Islet precursor cell (in vitro differentiated cells): ENCODE data around the gene ANKRD44.

ENCODE experiments used
- DNase-seq: peaks from one replicate; pipeline ENCODE4 v3.0.0-alpha.2; 2018

ANKRD44 gene

DNA sequence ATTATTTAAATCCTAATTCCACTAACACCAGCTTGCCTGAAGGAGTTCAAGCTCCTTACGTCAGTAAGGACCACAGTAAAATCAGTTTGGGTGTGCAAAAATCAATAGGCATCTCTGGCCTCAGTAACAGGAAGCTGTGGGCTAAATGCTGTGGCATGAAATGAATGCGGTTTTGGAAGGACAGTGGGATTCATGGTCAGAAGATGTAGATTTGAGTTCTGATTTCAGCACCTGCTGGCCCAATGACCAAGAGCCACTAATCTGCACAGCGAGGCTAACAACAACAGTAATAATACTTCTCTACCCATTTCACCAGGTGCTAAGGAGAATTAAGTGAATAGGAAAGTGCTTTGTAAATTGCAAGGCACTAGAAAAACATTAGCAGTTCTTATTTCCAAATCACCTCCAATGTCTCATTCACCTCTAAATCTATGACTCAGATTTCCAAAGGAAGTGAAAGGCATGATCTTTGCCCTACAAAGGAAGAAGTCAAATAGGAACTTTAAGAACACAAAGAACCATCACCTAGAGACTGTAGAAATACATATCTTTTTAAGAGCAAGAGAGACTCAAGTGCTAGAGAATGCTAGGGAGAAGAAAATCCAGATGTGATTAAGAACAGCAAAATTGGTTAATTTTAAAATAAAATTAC lies 172.6 kb downstream of the ANKRD44 start:
- no peak for DNase-seq

GRCh38 chr2:197137231-197137630 lies 173.3 kb downstream of the ANKRD44 start:
- DNase-seq: no peak

- DNase-seq: no peak
Observed at GRCh38 chr2:197136452-197136851, 174.1 kb downstream of the ANKRD44 start.

GRCh38 chr2:197135806-197136205 lies 174.8 kb downstream of the ANKRD44 start:
- DNase-seq: no peak

GRCh38 chr2:197134206-197134605 lies 176.4 kb downstream of the ANKRD44 start:
- DNase-seq: no peak

DNA sequence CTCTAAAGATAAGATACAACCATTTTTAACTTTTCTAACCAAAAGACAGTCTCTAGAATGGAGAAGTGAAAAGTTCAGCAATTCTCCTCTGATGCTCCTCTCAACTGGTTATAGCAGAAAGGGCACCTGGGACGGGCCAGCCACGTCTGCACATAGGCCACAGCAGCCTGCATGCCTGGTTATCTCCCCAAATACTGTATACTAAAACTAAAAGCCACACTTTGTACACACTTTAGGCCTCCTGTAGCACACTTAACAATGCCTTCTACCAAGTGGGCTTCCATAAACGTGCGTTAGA lies 179.1 kb downstream of the ANKRD44 start:
- DNase-seq: no peak

- DNase-seq: no peak
Observed at GRCh38 chr2:197130318-197130717, 180.3 kb downstream of the ANKRD44 start.

DNA sequence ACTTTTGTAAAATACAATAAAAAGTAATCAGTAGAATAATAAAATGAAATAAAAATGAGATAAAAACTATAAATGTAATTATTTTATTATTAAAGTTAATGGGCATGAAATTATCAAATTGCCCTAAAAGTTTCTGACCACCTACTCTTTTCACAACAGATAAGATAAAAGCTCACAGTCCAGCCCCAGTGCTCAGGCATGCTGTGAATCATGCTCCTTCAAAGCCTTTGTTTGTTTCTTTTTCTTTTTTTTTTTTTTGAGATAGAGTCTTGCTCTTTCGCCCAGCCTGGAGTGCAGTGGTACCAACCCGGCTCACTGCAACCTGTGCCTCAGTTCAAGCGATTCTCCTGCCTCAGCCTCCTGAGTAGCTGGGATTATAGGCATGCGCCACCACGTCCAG lies 181.7 kb downstream of the ANKRD44 start:
- no peak for DNase-seq

GRCh38 chr2:197128126-197128525 lies 182.5 kb downstream of the ANKRD44 start:
- DNase-seq: no peak

- no peak for DNase-seq
Observed at GRCh38 chr2:197126630-197127352, 183.8 kb downstream of the ANKRD44 start.

- DNase-seq: no peak
Observed at GRCh38 chr2:197124639-197125390, 185.8 kb downstream of the ANKRD44 start.

DNA sequence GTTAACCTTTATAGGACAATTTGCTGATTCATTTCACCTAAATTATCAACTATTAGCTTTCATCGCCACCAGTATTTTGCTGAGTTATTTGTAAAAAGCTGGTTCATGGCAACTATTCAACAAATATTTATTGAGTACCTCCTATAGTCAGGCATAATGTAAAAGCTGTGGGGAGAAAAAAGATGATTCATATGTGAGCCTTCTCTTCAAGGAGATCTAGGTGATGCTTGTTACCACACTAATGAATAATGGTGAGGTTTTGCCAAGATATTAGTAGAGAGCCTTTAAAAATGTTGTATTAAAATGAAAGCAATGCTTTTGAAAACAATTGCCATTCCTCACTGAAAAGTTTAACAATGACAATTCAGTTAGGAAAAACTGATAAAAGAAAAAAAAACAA lies 187.8 kb downstream of the ANKRD44 start:
- no peak for DNase-seq

- DNase-seq: no peak
Observed at GRCh38 chr2:197121756-197122385, 188.7 kb downstream of the ANKRD44 start.

- DNase-seq: no peak
Observed at GRCh38 chr2:197121255-197121654, 189.3 kb downstream of the ANKRD44 start.

GRCh38 chr2:197116306-197116879 lies 194.2 kb downstream of the ANKRD44 start:
- no peak for DNase-seq

DNA sequence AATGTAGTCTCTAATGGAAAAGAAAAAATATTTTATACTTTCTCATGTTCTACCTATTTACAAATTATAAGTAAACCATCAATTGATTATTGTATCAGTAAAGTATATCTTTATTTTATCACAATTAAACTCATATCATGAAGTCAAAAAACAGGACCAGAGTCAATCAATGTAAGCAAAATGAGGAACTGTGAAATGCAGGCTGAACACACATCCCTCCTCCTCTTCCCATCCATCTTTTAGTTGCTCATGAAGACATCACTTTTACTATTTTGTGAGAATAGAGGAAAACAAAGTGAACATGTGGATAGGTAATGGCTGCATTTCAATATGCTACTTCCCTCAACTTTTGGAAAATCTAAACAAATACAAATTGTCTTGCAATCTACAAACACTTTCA lies 195.3 kb downstream of the ANKRD44 start:
- no peak for DNase-seq

DNA sequence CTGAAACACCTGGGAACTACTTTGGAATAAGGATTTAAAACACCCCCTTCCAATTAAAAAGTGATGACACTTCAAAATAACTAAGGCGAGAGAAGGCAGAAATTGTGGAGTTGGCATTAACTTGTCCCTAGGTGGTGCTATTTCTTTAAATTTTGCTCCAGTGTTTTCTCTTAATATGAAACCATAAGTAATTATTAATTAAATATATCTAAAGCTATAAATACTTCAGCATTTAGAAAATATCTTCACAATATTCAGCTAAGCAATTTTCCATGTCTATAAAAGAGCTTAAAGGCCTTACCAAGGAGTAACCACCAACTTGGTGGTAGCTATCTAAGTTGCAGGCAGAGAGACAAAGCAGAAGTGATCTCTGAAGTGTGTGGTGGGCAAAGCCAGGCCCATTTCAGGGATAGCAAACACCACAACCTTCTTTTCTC lies 197.3 kb downstream of the ANKRD44 start:
- DNase-seq: no peak

DNA sequence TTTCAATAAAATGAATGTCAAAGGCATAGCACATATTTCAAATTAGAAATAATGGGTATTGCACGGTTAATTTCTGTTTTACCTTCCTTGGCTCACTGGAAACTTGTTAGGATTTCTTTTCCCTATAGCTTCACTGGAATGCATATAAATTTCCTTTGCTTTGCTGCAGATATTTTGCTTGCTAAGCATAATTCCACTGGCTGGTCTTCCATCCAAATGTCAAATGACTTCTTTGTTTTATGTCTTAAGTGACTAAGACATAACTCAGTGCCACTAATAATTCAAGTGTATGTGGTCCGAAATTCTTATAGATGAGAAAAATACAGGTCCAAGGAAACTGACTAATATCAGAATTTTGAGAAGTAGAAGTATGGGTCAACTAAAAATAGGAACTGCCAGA lies 201.3 kb downstream of the ANKRD44 start:
- DNase-seq: no peak

DNA sequence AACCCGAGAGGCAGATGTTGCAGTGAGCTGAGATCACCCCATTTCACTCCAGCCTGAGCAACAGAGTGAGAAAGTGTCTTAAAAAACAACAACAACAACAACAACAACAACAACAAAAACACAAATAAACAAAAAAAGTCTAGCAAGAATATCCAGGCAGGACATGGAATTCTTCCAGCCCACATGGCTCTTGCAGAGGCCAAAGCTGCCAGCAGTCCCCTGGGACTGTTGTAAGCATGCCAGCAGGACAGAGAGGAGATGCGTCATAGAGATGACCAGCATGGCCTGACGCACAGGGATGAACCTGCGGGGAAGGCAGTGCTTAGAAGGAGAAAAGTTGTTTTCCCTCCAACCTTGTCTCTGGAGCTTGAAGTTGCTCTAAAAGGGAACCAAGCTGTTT lies 201.8 kb downstream of the ANKRD44 start:
- peak; percentile 63 for DNase-seq

DNA sequence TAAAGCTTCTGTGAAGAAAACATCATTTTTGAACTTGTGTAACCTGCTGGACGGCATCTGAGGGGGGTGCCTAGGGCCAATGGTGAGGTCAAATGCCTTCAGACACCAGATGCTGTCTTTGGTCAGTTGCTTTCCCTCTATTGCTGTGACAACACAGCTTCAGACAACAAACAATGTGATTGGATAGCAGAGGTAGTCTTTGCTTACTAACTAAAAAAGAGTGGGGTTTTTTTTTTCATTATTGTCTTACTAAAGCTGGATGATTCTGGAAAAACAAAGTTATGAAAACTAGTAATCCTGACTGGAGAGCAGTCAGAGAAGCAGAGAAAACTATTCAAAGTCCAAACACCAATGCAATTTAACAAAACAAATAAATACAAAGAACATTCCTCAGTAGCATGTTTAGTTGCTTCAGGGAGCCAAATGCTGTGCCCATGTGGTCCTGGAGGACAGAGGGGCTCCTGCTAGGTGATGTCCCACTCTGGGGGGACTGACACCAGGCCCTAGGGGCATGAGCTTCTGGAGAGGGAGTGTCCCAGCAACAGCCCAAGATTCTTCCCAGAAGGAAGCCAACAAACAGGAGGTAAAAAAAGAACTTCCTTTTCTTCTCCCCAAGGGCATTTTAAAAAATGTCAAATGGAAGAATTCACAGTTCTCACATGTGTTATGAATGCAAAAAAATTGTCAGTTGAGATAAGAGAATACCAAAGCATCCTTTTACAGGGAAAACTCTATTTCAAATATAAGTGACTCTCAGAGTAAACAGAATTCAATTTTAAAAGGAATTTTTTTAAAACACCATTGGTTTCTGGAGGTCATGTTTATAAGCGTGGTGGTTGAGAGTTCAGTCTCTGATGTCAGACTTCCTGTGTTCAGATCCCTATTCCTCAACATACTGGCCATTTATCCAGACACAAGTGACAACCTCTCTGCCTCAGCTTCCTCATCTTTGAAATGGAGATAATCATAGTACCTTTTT lies 203.0 kb downstream of the ANKRD44 start:
- peak; percentile 88 for DNase-seq

DNA sequence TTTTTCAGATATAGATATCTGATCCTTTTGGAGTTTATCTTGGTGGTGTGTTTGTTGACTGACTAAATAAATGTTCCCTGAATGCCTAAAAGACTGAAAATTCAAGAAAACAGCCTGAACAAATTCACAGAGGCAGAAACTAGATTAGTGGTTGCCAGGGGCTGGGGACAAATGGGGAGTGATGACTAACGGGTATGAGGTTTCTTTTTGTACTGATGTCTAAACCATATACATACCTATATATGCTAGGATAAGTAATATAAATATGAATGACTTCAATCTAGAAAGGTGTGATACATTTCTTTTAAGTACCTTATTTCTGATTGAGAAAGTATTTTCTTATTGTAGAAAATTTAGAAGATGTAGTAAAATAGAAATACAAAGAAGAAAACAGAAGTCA lies 207.2 kb downstream of the ANKRD44 start:
- no peak for DNase-seq

DNA sequence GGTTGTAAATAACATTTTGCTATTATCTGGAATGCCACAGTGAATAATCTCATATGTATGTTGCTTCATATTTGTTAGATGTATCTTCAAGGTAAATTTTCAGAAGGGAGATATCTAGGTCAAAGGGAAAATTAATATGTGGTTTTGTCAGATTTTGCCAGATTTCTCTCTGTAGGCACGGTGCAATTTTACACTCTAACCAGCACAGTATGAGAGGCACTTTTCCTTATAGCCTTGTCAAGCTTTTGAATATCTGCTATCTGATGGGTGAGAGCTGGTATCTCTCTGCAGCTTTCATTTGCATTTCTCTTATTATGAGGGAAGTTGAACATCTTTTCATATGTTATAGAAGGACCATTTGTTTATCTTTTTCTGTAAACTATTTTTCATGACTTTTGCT lies 208.3 kb downstream of the ANKRD44 start:
- no peak for DNase-seq
